NB4 (cell line): Measurements from ENCODE around the gene NHLRC4.
A peak's percentile ranks its signal among the peaks of the same experiment; 100 is the strongest.

Source experiments
- DNase-seq: peaks from one replicate; pipeline ENCODE4 v3.0.0; 2010; ENCODE audit warnings: low read depth
- H3K4me3 ChIP-seq: one replicate; pipeline ENCODE4 v1.5.1; 2011; ENCODE audit warnings: mild to moderate bottlenecking, low read depth, low read length, moderate library complexity
- MYC ChIP-seq: IDR thresholded peaks from 2 replicates; pipeline ENCODE4 v1.6.1; 2011; ENCODE audit warnings: low read depth, low read length
- POLR2A ChIP-seq: IDR thresholded peaks from 2 replicates; pipeline ENCODE4 v1.6.1; 2011; ENCODE audit warnings: mild to moderate bottlenecking; ENCODE audit not compliant: insufficient read length; ENCODE audit errors: extremely low read depth
- TF ChIP-seq, protein P1 (sequence below): IDR thresholded peaks from 2 replicates; pipeline ENCODE4 v1.6.1; 2011; ENCODE audit warnings: low read depth, low read length
- TF ChIP-seq, protein P2 (sequence below): IDR thresholded peaks from one replicate; pipeline ENCODE4 v1.5.1; 2012; ENCODE audit warnings: low read depth, low read length

The NHLRC4 gene

DNA sequence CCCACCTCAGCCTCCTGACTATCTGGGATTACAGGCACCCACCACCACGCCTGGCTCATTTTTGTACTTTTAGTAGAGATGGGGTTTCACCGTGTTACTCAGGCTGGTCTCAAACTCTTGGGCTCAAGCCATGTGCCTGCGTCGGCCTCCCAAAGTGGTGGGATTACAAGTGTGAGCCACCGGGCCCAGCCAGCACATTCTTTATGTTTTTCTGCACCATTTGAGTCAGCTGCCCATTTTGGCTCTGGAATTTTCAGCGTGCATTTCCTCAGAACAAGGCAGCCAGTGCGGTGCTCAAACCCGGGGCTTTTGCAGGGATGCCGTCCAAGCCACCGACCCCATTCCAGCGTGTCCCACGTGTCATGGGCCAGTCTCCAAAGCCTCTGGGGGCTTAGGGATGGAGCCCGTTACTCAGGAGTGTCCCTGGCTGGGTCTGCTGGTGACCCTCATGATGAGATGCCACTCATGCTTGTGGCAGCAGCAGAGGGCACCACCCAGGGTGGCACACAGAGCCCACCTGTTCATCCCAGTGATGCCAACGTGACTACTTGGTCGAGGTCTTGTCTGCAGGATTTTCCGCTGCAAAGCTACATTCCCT is 19.3 kb downstream of the NHLRC4 start:
- H3K4me3 ChIP-seq: no peak overlapping the region
- TF ChIP-seq, protein P1, sequence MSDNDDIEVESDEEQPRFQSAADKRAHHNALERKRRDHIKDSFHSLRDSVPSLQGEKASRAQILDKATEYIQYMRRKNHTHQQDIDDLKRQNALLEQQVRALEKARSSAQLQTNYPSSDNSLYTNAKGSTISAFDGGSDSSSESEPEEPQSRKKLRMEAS: no peak
- TF ChIP-seq, protein P2, sequence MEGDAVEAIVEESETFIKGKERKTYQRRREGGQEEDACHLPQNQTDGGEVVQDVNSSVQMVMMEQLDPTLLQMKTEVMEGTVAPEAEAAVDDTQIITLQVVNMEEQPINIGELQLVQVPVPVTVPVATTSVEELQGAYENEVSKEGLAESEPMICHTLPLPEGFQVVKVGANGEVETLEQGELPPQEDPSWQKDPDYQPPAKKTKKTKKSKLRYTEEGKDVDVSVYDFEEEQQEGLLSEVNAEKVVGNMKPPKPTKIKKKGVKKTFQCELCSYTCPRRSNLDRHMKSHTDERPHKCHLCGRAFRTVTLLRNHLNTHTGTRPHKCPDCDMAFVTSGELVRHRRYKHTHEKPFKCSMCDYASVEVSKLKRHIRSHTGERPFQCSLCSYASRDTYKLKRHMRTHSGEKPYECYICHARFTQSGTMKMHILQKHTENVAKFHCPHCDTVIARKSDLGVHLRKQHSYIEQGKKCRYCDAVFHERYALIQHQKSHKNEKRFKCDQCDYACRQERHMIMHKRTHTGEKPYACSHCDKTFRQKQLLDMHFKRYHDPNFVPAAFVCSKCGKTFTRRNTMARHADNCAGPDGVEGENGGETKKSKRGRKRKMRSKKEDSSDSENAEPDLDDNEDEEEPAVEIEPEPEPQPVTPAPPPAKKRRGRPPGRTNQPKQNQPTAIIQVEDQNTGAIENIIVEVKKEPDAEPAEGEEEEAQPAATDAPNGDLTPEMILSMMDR: no peak
- TF ChIP-seq POLR2A: no peak
- no peak for TF ChIP-seq MYC
- no peak for DNase-seq

DNA sequence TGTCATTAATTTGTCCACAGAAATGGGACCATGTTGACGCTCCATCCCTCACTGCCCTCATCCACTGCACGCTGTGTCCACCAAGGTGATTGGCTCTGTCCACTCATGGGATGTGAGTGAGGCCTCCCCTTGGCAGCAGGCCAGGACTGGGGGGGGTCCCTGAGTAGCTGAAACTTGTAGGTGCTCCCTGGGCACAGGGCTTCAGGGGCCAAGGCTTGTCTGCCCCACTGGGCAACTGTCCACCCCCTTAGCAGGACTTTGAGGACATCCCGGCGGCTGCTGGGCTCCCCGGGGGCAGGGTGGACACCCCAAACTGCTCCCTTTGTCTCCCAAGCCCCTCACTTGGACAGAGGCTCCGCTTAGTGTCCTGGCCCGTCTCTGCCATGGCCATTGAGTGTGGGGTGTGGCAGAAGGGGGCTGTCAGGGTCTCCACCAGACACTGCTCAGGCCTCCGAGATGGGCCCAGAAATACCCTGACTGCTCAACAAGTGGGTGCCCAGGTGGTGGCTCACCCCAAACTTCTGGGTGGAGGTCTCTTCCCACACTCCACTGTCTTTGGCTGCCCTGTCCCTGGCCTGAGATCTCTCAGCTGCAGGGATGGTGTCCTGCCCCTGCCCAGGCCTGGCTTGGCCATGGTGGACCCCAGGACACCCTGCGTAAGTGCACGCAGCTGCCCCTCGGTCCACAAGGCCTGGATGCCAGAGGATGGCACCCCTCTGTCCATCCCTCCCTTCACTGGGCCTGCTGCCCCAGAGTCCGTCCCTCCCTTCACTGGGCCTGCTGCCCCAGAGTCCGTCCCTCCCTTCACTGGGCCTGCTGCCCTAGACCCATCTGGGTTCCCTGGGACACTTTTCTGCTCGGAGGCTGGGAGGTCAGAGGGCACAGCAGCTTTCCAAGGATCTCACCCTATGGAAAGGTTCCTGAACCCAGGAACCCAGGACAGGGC is 20.1 kb downstream of the NHLRC4 start:
- no peak overlapping the region for H3K4me3 ChIP-seq
- no peak for DNase-seq
- TF ChIP-seq POLR2A: no peak
- TF ChIP-seq, protein P1: no peak
- no peak for TF ChIP-seq MYC
- TF ChIP-seq, protein P2: no peak

DNA sequence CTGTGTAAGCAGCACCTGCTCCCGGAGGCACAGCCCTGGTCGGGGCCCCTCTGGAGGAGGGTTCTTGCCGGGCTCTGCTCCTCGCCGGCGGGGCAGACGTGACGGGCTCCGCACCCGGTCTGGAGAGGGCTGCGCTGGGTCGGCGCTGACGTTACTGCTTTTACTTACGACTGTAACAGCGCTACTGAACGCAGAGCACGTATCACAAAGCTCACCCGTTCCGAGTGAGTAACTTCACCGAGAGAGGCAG is 21.8 kb downstream of the NHLRC4 start:
- peak; percentile 60 for DNase-seq
- TF ChIP-seq, protein P2: no peak
- TF ChIP-seq POLR2A (no peak), MYC (no peak)
- TF ChIP-seq, protein P1: peak; percentile 46; the same call in 1 of the 2 replicates
- H3K4me3 ChIP-seq: peak overlapping the region; percentile 79

DNA sequence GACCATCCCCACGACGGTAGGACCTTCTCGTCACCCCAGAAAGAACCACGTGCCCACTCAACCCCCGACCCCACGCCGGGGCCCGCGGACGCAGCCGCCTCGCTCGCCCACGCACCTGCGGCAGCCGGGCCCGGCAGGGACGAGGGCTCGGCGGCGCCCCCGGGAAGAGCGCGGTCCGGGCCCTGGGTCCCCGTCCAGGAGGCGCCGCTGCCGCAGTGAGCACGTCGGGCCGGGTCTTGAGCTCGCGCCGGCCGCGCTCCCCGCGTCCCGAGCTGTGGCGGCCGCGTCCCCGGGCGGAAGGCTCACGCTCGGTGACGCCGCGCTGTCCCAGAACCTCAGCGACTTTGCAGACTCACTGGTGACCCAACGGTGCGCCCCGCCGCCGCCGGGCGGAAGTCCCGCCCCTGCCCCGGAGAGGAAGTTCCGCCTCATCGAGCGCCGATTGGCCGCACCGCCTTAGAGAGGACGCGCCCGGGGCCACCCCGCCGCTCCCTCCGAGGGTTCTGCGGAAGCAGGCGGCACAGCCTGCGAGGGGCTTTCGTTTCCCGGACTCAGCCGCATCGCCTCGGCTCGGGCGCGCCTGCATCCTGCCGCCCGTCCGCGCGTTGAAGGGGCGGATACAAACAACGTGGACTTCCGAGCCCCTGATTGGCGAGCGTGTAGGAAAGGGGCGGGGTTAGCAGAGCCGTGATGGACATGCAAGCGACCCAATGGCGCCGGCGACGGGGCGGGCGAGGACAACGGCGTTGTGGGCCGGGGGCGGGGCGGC is 22.3 kb downstream of the NHLRC4 start:
- peak; percentile 92 for DNase-seq
- peak overlapping the region; percentile 79 for H3K4me3 ChIP-seq
- TF ChIP-seq POLR2A: peak; percentile 80
- TF ChIP-seq, protein P2: no peak

DNA sequence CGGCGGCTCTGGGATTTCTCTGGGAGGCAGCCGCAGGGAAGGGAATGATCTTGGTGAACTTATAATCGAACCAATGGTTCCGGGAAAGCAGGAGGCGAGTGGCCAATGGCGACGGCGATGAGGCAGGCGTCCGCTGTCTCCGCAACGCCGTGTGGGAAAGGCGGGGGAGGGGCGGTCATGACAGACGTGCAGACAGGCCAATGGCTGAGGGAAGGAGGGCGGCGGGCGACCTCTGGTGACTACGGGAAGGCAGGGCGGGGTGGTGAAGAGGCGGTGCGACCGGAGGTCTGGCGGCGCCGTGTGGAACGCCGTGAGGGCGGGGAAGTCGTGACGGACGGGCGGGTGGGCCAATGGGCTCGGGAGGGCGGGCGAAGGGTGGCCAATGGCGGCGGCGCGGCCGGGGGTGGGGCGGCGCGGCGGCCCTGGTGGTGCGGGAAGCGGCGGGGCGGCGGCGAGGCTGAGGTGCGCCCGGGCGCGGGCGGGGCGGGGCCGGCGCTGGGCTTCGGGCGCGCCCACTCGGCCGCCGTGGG is 22.9 kb downstream of the NHLRC4 start, which contains the start of gene RAB40C:
Gene RAB40C, plus strand, starts transcription at position 409 of the 530 bp plus-strand sequence. CDS start 226 bp downstream, outside the sequence.
- H3K4me3 ChIP-seq: peak within 1 kb of the TSS; percentile 69
- DNase-seq: peak; percentile 96
- TF ChIP-seq MYC (no peak), POLR2A (no peak)
- TF ChIP-seq, protein P1: no peak
- TF ChIP-seq, protein P2: no peak
